SK-N-SH treated with all-trans-retinoic acid at 6 μM for 48 hours (cell line): ENCODE data around the gene ITIH1.

Experiments
- ATAC-seq: fragments of 200-7000 bp; cut with Tn5 transposase; 3 replicates; pipeline ENCODE4 v1.9.1; 2020; ENCODE audit warnings: mild to moderate bottlenecking, moderate library complexity
- ARNTL ChIP-seq: fragments of 450-650 bp; formaldehyde crosslinking; IDR thresholded peaks from 2 replicates; pipeline ENCODE4 v1.5.0; 2020; ENCODE audit warnings: low read depth, mild to moderate bottlenecking, moderate library complexity, borderline replicate concordance
- BACH2 ChIP-seq: fragments of 250-450 bp; sonication (Bioruptor Pico); IDR thresholded peaks from 2 replicates; pipeline ENCODE4 v1.9.0; 2021; ENCODE audit warnings: mild to moderate bottlenecking, borderline replicate concordance
- CSDC2 ChIP-seq: fragments of 250-450 bp; sonication (Bioruptor Pico); IDR thresholded peaks from 2 replicates; pipeline ENCODE4 v1.5.0; 2020; ENCODE audit warnings: mild to moderate bottlenecking, moderate library complexity
- ESRRG ChIP-seq: fragments of 250-450 bp; sonication (Bioruptor Pico); IDR thresholded peaks from 2 replicates; pipeline ENCODE4 v1.6.1; 2021; ENCODE audit warnings: mild to moderate bottlenecking
- GLIS3 ChIP-seq: fragments of 250-450 bp; sonication (Bioruptor Pico); IDR thresholded peaks from 2 replicates; pipeline ENCODE4 v1.5.0; 2020; ENCODE audit warnings: mild to moderate bottlenecking, moderate library complexity
- ISL1 ChIP-seq: fragments of 250-450 bp; sonication (Bioruptor Pico); IDR thresholded peaks from 2 replicates; pipeline ENCODE4 v2.1.2; 2022; ENCODE audit warnings: mild to moderate bottlenecking, moderate library complexity
- OSR1 ChIP-seq: fragments of 250-450 bp; sonication (Bioruptor Pico); IDR thresholded peaks from 2 replicates; pipeline ENCODE4 v1.8.0; 2022; ENCODE audit warnings: moderate library complexity, mild to moderate bottlenecking, inconsistent platforms
- POU6F1 ChIP-seq: fragments of 250-450 bp; sonication (Bioruptor Pico); IDR thresholded peaks from 2 replicates; pipeline ENCODE4 v1.8.0; 2021; ENCODE audit warnings: low read depth, mild to moderate bottlenecking, moderate library complexity, borderline replicate concordance
- PPARA ChIP-seq: fragments of 250-450 bp; sonication (Bioruptor Pico); IDR thresholded peaks from 2 replicates; pipeline ENCODE4 v1.5.0; 2020; ENCODE audit warnings: mild to moderate bottlenecking, borderline replicate concordance
- RARB ChIP-seq: fragments of 250-450 bp; sonication (Bioruptor Pico); IDR thresholded peaks from 2 replicates; pipeline ENCODE4 v1.8.0; 2021; ENCODE audit warnings: mild to moderate bottlenecking, moderate library complexity
- SNAI2 ChIP-seq: fragments of 250-450 bp; sonication (Bioruptor Pico); IDR thresholded peaks from 2 replicates; pipeline ENCODE4 v1.5.0; 2020; ENCODE audit warnings: mild to moderate bottlenecking, moderate library complexity
- TCF4 ChIP-seq: fragments of 250-450 bp; sonication (Bioruptor Pico); IDR thresholded peaks from 2 replicates; pipeline ENCODE4 v1.8.0; 2021; ENCODE audit warnings: mild to moderate bottlenecking, moderate library complexity, borderline replicate concordance
- TOX ChIP-seq: fragments of 250-450 bp; sonication (Bioruptor Pico); IDR thresholded peaks from 2 replicates; pipeline ENCODE4 v1.8.0; 2021; ENCODE audit warnings: mild to moderate bottlenecking, moderate library complexity, borderline replicate concordance
- TSHZ2 ChIP-seq: fragments of 250-450 bp; sonication (Bioruptor Pico); IDR thresholded peaks from 2 replicates; pipeline ENCODE4 v1.5.0; 2020; ENCODE audit warnings: mild to moderate bottlenecking, moderate library complexity
- ZFP3 ChIP-seq: fragments of 250-450 bp; sonication (Bioruptor Pico); IDR thresholded peaks from 2 replicates; pipeline ENCODE4 v1.5.0; 2020; ENCODE audit warnings: mild to moderate bottlenecking, moderate library complexity
- ZFP30 ChIP-seq: fragments of 450-650 bp; formaldehyde crosslinking; IDR thresholded peaks from 2 replicates; pipeline ENCODE4 v1.5.0; 2022; ENCODE audit warnings: mild to moderate bottlenecking, moderate library complexity
- ZNF565 ChIP-seq: fragments of 450-650 bp; formaldehyde crosslinking; conservative IDR thresholded peaks from 2 replicates; pipeline ENCODE4 v1.5.0; 2020; ENCODE audit warnings: low read depth, mild to moderate bottlenecking, moderate library complexity
- ZNF70 ChIP-seq: fragments of 450-650 bp; formaldehyde crosslinking; IDR thresholded peaks from 2 replicates; pipeline ENCODE4 v1.5.0; 2020; ENCODE audit warnings: mild to moderate bottlenecking, moderate library complexity
- ZNF8 ChIP-seq: fragments of 450-650 bp; formaldehyde crosslinking; IDR thresholded peaks from 2 replicates; pipeline ENCODE4 v1.5.0; 2020; ENCODE audit warnings: mild to moderate bottlenecking, moderate library complexity
- TF ChIP-seq, protein P1 (sequence below): fragments of 250-450 bp; sonication (Bioruptor Pico); IDR thresholded peaks from 2 replicates; pipeline ENCODE4 v1.5.1; 2020; ENCODE audit warnings: low read depth, mild to moderate bottlenecking, moderate library complexity
- TF ChIP-seq, protein P2 (sequence below): fragments of 250-450 bp; sonication (Bioruptor Pico); IDR thresholded peaks from 2 replicates; pipeline ENCODE4 v1.5.1; 2021; ENCODE audit warnings: mild to moderate bottlenecking, moderate library complexity

ITIH1 gene

GRCh38 chr3:52731590-52731989, 45.8 kb upstream of the ITIH1 start:
- no peak for TF ChIP-seq SNAI2 (CRISPR knock-in tag)
- TF ChIP-seq ESRRG (CRISPR knock-in tag): no peak
- no peak for TF ChIP-seq ZNF565 (CRISPR knock-in tag)
- TF ChIP-seq TOX (CRISPR knock-in tag): no peak
- TF ChIP-seq ARNTL (CRISPR knock-in tag): no peak
- TF ChIP-seq CSDC2 (CRISPR knock-in tag): no peak
- TF ChIP-seq ISL1: no peak
- no peak for TF ChIP-seq GLIS3
- TF ChIP-seq ZFP3 (CRISPR knock-in tag): no peak
- no peak for TF ChIP-seq OSR1 (CRISPR knock-in tag)
- no peak for TF ChIP-seq ZNF70 (CRISPR knock-in tag)
- TF ChIP-seq PPARA: no peak
- no peak for TF ChIP-seq RARB (CRISPR knock-in tag)
- TF ChIP-seq POU6F1: no peak
- TF ChIP-seq, protein P1, sequence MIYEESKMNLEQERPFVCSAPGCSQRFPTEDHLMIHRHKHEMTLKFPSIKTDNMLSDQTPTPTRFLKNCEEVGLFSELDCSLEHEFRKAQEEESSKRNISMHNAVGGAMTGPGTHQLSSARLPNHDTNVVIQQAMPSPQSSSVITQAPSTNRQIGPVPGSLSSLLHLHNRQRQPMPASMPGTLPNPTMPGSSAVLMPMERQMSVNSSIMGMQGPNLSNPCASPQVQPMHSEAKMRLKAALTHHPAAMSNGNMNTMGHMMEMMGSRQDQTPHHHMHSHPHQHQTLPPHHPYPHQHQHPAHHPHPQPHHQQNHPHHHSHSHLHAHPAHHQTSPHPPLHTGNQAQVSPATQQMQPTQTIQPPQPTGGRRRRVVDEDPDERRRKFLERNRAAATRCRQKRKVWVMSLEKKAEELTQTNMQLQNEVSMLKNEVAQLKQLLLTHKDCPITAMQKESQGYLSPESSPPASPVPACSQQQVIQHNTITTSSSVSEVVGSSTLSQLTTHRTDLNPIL (CRISPR knock-in tag): no peak
- TF ChIP-seq BACH2 (CRISPR knock-in tag): no peak
- TF ChIP-seq, protein P2, sequence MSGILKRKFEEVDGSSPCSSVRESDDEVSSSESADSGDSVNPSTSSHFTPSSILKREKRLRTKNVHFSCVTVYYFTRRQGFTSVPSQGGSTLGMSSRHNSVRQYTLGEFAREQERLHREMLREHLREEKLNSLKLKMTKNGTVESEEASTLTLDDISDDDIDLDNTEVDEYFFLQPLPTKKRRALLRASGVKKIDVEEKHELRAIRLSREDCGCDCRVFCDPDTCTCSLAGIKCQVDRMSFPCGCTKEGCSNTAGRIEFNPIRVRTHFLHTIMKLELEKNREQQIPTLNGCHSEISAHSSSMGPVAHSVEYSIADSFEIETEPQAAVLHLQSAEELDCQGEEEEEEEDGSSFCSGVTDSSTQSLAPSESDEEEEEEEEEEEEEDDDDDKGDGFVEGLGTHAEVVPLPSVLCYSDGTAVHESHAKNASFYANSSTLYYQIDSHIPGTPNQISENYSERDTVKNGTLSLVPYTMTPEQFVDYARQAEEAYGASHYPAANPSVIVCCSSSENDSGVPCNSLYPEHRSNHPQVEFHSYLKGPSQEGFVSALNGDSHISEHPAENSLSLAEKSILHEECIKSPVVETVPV (CRISPR knock-in tag): no peak
- TF ChIP-seq TCF4 (CRISPR knock-in tag): no peak
- no peak for TF ChIP-seq TSHZ2 (CRISPR knock-in tag)
- ATAC-seq: no peak

DNA sequence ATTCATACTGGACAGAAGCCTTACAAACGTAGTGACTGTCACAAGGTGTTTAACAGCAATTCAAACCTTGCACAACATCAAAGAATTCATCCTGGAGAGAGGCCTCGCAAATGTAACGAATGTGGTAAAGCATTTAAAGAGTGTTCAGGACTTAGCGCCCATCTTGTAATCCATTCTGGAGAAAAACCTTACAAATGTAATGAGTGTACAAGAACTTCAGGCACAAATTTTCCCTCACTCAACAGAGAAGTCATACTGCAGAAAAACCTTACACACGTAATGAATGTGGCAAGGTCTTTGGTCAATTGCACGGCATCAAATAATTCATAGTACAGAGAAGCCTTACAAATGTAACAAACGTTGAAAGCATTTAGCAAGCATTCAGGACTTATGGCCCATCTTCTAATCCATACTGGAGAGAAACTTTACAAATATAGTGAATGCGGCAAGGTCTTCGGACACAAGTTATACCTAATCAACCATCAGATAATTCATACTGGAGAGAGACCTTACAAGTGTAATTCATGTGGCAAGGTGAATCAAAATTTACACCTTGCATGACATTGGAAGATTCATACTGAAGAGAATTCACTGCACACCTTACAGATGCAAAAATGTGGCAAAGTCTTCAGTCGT, 44.0 kb upstream of the ITIH1 start:
- ATAC-seq: no peak

More for the DNA sequence above, 44.0 kb upstream of the ITIH1 start:
- TF ChIP-seq ZFP30 (no peak), ZNF8 (CRISPR knock-in tag) (no peak), CSDC2 (CRISPR knock-in tag) (no peak), BACH2 (CRISPR knock-in tag) (no peak), GLIS3 (no peak), TOX (CRISPR knock-in tag) (no peak), POU6F1 (no peak), SNAI2 (CRISPR knock-in tag) (no peak), ESRRG (CRISPR knock-in tag) (no peak), ZNF70 (CRISPR knock-in tag) (no peak)
- TF ChIP-seq, all 23 proteins: peak for 0
